Anterior cingulate cortex (tissue), 58 donors: ENCODE data around the gene ZNF664.

Source experiments
- DNase-seq, 58 donors: peaks; one replicate each; lab custom pipeline; 2025; lab: John Stamatoyannopoulos, UW

ZNF664 gene

GRCh38 chr12:124026755-124027745, 54.0 kb downstream of the ZNF664 start:
- peak in 17 of 58 donors; percentile 13 to 79 (median 29) for DNase-seq

DNA sequence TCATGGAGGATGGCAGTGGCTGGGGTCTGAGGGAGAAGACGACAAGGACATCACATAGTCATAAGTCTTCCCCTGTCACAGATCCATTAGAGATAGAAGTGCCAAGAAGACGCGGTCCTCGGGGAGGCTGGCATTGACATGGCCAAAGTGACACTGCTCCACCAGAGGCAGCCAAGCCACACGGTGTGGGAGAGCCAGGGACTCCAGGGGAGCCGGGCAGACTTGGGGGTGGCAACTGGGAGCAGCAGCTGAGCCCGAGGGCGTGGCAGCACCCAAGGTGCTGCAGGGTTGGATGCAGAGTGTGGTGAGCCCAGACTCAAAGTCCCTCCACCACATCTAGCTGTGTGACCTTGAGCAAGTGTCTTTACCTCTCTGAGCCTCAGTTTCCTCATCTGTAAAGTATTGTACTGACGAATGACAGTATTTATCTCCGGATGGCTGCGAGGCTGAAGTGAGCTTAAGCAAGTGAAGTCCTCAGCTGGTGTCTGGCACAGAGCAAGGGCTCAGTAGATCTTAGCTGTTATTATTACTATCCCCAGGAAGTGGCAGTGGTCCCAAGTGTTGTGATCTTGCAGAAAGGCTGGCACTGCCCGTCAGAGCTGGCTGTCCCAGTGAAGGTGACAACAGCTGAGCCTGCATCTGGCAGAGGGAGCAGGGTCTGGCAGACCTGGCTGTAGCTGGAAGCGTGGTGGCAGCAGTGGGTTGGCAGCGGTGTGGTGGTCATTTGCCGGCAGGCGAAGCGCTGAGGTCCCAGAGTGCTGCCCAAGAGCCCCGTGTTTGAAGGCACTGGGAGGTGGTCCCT, 54.9 kb downstream of the ZNF664 start:
- DNase-seq: peak in 1 of 58 donors; percentile 17

- no peak for DNase-seq
These were observed 55.5 kb downstream of the ZNF664 start for GRCh38 chr12:124028555-124028925.

- DNase-seq: no peak
These were observed 57.0 kb downstream of the ZNF664 start for GRCh38 chr12:124030008-124030407.

DNA sequence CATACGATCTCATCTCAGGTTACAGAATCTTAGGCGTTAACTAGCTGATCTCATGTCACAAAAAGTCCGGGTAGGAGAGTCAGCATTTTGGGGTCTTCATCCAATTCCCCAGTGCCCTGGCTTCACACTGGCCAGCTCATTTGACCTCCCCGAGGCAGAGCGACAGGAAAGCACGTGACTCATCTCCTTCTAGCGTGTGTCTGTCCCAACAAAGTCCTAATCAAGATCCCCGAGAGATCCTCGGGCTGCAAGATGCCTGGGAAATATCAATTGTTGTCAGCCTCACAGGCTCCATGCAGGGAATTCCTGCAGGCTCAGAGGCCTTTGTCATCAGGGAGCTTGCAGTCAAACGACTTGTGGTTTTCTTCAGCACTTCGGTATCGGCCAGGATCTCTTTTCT, 57.5 kb downstream of the ZNF664 start:
- no peak for DNase-seq

DNA sequence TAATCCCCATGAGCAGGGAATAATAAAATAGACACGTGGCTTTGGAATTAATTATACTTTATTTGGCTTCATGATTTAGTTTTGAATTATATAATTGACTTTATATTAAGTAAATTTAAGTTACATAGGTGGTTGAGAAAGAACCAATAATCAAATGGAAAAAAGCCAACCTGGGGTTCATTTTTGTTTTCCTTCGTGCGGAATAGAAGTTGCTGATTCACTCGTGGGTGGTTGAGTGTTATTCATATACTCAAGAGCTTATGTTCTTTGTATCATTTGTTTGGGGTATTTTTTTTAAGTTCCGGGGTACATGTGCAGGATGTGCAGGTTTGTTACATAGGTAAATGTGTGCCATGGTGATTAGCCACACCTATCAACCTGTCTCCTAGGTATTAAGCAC, 58.0 kb downstream of the ZNF664 start:
- no peak for DNase-seq

DNA sequence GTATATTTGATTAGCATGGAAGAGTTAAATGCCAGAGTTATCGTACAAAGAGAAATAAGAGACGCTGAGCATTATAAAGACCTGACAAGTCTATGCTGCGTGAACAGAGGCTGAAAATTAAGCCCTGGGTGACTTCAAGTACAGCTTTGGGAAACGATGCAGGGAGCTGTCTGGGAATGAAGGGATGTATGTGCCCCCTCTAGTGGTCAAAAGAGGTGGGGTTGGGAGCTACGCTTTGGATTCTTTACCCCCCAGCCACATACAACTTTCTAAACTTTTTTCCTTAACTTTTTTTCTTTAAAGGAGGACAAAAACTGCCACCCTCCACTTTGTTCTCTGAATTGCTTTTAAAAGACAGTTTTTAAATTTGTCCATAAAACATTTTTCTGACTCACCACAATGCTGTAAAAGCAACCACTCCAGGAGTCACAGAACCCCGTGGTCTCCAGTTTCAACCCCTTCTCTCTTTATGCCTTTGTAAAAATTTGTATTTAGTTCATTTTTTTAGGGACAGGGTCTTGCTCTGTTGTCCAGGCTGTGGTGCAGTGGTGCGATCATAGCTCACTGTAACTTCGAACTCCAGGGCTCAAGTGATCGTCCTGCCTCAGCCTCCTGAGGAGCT, 59.4 kb downstream of the ZNF664 start:
- DNase-seq: peak in 29 of 58 donors; percentile 7 to 65 (median 18)

- DNase-seq: no peak
These were observed 60.8 kb downstream of the ZNF664 start for GRCh38 chr12:124033859-124034258.

- DNase-seq: no peak
These were observed 61.3 kb downstream of the ZNF664 start for GRCh38 chr12:124034297-124034696.

DNA sequence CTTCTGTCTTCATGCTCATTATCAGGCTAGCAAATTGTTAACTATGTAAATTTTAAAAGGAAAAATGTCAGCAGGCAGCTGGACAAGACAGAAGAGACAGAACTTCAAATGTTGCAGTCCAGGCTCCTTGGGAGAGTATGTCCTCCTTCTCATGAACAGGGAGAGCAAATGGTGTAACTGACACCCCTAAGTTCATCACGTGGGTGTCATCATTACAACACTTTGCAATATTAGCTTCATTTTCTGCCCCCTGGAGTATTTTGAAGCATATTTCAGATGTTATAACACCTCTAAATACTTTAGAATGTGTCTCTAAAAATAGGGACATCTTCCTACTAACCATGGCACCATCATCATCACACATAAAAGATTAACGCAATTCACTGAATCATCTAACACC, 62.1 kb downstream of the ZNF664 start:
- no peak for DNase-seq

DNA sequence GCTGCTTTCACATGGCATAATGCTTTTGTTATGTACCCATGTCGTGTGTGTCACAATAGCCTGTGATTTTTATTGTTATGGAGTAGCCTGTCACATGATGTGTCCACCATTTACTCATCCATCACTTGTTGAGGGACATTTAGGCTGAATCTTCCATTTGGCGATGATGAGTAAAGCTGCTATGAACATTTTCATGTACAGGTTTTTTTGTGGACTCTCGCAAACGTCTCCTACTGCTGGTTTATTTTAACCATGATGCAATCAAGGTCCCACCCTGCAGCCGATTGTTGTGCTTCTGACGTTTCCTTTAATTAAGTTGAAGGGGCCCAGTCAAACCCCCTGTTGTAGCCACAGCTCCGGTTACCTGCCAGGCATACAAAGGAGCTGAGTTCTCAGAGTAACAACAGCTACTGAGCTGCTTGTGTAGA, 63.2 kb downstream of the ZNF664 start:
- no peak for DNase-seq

DNA sequence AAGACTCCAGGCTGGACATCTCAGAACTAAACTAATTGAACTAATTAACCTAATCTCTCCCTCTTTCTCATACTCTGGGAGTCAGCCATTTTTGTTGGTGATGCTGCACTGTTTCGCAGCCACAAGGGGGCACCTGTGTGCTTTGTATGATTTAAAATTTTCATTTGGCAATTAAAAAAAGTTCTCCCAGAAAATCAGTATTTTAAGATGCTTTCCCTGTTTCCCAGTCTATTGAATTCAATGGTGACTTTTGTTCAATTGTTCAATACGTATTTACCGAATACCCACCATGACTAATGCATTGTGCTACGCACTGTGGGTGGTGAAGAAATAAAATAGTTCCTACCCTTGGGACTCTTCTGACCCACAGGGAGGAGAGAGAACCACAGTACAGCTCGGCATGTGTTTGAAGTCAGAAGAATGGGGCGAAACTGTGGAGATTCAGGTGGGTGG, 63.7 kb downstream of the ZNF664 start:
- peak in 29 of 58 donors; percentile 3 to 51 (median 21) for DNase-seq

DNA sequence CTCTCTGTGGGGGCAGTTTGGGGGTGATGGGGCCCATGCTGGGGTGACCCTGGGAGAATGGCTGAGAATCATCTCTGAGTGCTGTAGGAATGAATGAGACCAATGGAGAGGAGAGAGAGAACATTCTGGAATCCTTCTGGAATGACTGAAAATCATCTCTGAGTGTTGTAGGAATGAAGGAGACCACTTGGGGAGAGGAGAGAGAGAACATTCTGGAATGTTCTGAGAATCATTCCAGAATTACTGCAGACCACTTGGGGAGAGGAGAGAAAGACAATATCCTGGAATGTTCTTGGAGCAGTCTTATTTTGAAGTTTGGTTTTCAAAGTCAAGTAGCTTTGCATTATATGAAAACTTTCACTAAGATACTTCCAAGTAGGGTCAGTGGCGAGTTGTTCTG, 64.3 kb downstream of the ZNF664 start:
- DNase-seq: no peak

GRCh38 chr12:124039276-124039675, 66.3 kb downstream of the ZNF664 start:
- no peak for DNase-seq

- DNase-seq: no peak
These were observed 67.3 kb downstream of the ZNF664 start for GRCh38 chr12:124040291-124040690.

- DNase-seq: no peak
These were observed 67.7 kb downstream of the ZNF664 start for GRCh38 chr12:124040737-124041136.

DNA sequence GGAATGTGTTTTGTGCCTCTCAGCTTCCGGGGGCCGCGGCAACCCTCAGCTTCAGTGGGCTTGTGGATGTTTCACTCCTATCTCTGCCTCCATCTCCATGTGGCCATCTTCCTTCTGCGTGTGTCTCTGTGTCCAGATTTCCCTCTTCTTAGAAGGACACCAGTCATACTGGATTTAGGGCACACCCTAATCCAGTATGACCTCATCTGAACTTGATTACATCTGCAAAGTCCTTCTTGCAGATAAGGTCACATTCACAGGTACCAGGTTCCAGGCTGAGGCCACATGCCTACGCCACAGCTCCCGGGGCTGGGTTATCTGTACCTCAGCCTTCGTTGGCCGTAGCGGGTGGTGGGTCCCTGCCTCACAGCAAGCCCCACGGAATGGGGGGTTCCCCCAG, 68.9 kb downstream of the ZNF664 start:
- DNase-seq: no peak

GRCh38 chr12:124044021-124044420, 71.0 kb downstream of the ZNF664 start:
- DNase-seq: no peak

DNA sequence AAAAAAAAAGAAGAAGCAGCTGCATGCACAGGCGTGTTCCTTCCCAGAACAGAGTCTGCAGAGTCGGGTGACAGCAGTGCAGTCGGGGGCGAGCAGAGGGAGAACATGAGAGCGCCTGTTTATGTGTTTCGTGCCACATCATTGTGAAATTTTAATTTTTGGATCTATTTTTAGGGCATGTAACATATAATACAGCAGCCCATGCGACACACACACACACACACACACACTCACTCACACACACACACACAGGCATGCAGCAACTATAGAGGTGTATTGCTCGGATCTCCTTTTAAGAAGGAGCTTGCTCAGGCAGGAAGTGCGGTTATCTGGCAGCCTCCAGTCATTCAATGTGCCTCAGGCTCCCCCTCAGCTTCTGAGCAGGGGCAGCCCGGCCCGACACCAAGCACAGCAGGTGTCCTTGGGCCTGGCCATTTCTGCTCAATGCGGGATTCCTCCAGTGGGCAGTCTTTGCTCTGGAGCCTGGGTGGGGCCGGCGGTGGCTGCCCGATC, 71.8 kb downstream of the ZNF664 start:
- DNase-seq: peak in 3 of 58 donors; percentile 2 to 28 (median 6)

DNA sequence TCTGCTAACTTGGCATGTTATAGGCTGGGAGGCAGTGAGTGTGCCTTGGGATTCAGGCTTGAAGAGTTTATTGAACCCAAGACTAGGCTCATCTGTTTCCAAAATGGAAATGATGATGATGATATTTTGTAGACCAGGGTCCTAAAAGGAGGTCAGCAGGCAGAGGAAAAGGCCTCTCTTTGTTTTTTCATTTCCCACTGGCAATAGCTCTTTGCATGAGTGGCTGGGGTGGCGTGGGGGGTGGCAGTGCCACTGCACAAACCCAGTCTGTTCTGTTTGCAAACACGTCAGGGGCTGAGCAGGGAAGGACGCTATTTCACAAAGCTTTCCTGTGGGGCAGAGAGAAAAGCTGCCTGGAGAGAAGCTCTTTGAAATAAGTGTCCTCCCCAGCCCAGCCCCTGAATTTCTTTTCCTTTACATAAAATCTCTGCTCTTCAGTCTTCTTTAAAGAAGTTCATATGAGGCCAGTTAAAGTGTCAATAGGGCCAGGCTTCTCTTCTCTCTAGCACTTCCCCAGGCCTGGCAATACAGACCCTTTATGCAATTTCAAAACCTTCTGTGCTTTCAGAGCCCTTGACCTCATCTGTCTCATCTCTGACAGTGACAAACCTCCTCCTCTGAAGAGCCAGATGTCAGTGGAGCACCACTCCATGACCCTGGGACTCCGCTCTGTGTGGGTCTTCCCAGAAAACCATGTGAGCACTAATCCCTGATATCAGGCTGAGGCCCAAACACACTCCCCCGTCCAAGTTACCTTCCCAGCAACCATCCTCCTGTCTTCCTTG, 72.8 kb downstream of the ZNF664 start:
- DNase-seq: peak in 49 of 58 donors; percentile 10 to 84 (median 57)
